NAMALWA (cell line): ENCODE measurements around the gene ADAD2.
A peak's percentile ranks its signal among the peaks of the same experiment; 100 is the strongest.
"Not testable (repeated sequence)": the region's sequence is repeated elsewhere in the genome, so short reads cannot be mapped to it uniquely, and the experiment has no call there.

Experiments
- DNase-seq: peaks from one replicate; pipeline ENCODE4 v3.0.0-alpha.2; 2015; ENCODE audit warnings: low spot score

The ADAD2 gene

GRCh38 chr16:84195201-84196093 is 4.5 kb downstream of the ADAD2 start:
- no peak for DNase-seq

- DNase-seq = no peak
Measured at GRCh38 chr16:84196101-84196500, 5.1 kb downstream of the ADAD2 start.

- no peak for DNase-seq
Measured at GRCh38 chr16:84196727-84197394, 5.9 kb downstream of the ADAD2 start.

GRCh38 chr16:84197466-84198128 is 6.6 kb downstream of the ADAD2 start:
- DNase-seq = no peak

GRCh38 chr16:84198401-84198800 is 7.4 kb downstream of the ADAD2 start:
- DNase-seq = no peak

GRCh38 chr16:84199097-84199496 is 8.1 kb downstream of the ADAD2 start:
- no peak for DNase-seq

GRCh38 chr16:84199861-84200260 is 8.9 kb downstream of the ADAD2 start:
- DNase-seq = no peak

GRCh38 chr16:84204551-84204950 is 13.6 kb downstream of the ADAD2 start:
- DNase-seq = not testable (repeated sequence)

GRCh38 chr16:84205123-84205522 is 14.2 kb downstream of the ADAD2 start:
- not testable (repeated sequence) for DNase-seq

GRCh38 chr16:84205976-84206691 is 15.2 kb downstream of the ADAD2 start:
- no peak for DNase-seq

- no peak for DNase-seq
Measured at GRCh38 chr16:84207251-84207650, 16.3 kb downstream of the ADAD2 start.

GRCh38 chr16:84207879-84208278 is 16.9 kb downstream of the ADAD2 start:
- DNase-seq = no peak

GRCh38 chr16:84209989-84210388 is 19.0 kb downstream of the ADAD2 start:
- DNase-seq = peak; percentile 41

GRCh38 chr16:84212154-84212553 is 21.2 kb downstream of the ADAD2 start:
- no peak for DNase-seq

GRCh38 chr16:84212631-84213030 is 21.7 kb downstream of the ADAD2 start:
- no peak for DNase-seq

GRCh38 chr16:84214451-84215066 is 23.6 kb downstream of the ADAD2 start:
- DNase-seq = no peak

- no peak for DNase-seq
Measured at GRCh38 chr16:84215531-84215930, 24.6 kb downstream of the ADAD2 start.

GRCh38 chr16:84216144-84216543 is 25.2 kb downstream of the ADAD2 start:
- DNase-seq = not testable (repeated sequence)

GRCh38 chr16:84218176-84218823 is 27.3 kb downstream of the ADAD2 start:
- no peak for DNase-seq

- DNase-seq = no peak
Measured at GRCh38 chr16:84218956-84219355, 28.0 kb downstream of the ADAD2 start.

- no peak for DNase-seq
Measured at GRCh38 chr16:84220851-84221250, 29.9 kb downstream of the ADAD2 start.
